Sigmoid colon (tissue), 7 donors: ENCODE results near the gene TINAG. TPM values are rescaled to one million over a fixed set of nuclear protein-coding genes. Genes with fewer than 3 reads are reported as not detected.

Source experiments
- DNase-seq: peaks from one replicate; pipeline ENCODE4 v3.0.0-alpha.2; 2019
- H3K27ac ChIP-seq, 4 donors: fragments of 200-600 bp; sonication (generic); one replicate each; pipeline ENCODE4 v1.5.1; 2016 to 2019; ENCODE audit warnings: mild to moderate bottlenecking in 1 of 4
- H3K27me3 ChIP-seq, 3 donors: fragments of 200-600 bp; sonication (generic); one replicate each; pipeline ENCODE4 v1.5.1; 2019; ENCODE audit warnings: mild to moderate bottlenecking in 1 of 3
- H3K36me3 ChIP-seq, 4 donors: fragments of 200-600 bp; sonication (generic); one replicate each; pipeline ENCODE4 v1.5.1; 2016 to 2019
- H3K4me1 ChIP-seq, 4 donors: fragments of 200-600 bp; sonication (generic); one replicate each; pipeline ENCODE4 v1.5.1; 2017 to 2019
- H3K4me3 ChIP-seq, 4 donors: fragments of 200-600 bp; sonication (generic); one replicate each; pipeline ENCODE4 v1.5.1; 2017 to 2019; ENCODE audit warnings: mild to moderate bottlenecking in 2 of 4, moderate library complexity in 1 of 4
- H3K9me3 ChIP-seq, 4 donors: fragments of 200-600 bp in 3 of 4; sonication (generic) in 3 of 4; one replicate each; pipeline versions ENCODE4 v1.5.1 to v1.6.1; 2013 to 2019
- EP300 ChIP-seq, 4 donors: sonication (generic); formaldehyde crosslinking; IDR thresholded peaks; one replicate each; pipeline ENCODE4 v1.6.1; 2017; ENCODE audit warnings: antibody characterized with exemption in 4 of 4
- POLR2A ChIP-seq, 2 donors: fragments of 450-650 bp; IDR thresholded peaks; one replicate each; pipeline ENCODE4 v1.6.1; 2016; ENCODE audit warnings: antibody characterized with exemption in 2 of 2, mild to moderate bottlenecking in 2 of 2, moderate library complexity in 2 of 2
- POLR2AphosphoS5 ChIP-seq, 4 donors: sonication (generic); formaldehyde crosslinking; IDR thresholded peaks; one replicate each; pipeline ENCODE4 v1.6.1; 2017; ENCODE audit warnings: antibody characterized with exemption in 4 of 4
- WGBS, 2 donors: extraction: QIAGEN DNeasy Blood & Tissue Kit; methylation state at CpG; one replicate each; pipeline ENCODE4 v1.1.7; 2013; 5-methylcytosine and 5-hydroxymethylcytosine counted together
- intact Hi-C: fragments of 100-400 bp; cut with DNase I; formaldehyde crosslinking; loops from one replicate; pipeline ENCODE4 v1.15.1; 2023
- polyA plus RNA-seq, 3 donors: library from polyadenylated mRNA; stranded (reverse); fragments of 200-250 nt; gene quantifications; one replicate each; pipeline ENCODE4 v1.2.3, GENCODE V29; 2013
- total RNA-seq, 4 donors: library from RNA; depleted of rRNA; stranded (reverse); fragments of >200 nt; gene quantifications; one replicate each; pipeline ENCODE4 v1.1.0, GENCODE V29; 2016
- TF ChIP-seq, protein P1 (sequence below), 4 experiments: fragments of 450-650 bp in 3 of 4; fragments of 200-600 bp in 1 of 4; IDR thresholded peaks; one replicate each; pipeline ENCODE4 v1.5.1; 2016 to 2019; ENCODE audit warnings: antibody characterized with exemption in 4 of 4, mild to moderate bottlenecking in 3 of 4, moderate library complexity in 2 of 4
- donor health status: healthy with polysubstance abuse.
- donor health status: Bipolar disorder and iron deficiency.
- donor health status: healthy.

TINAG gene
- total and polyA plus RNA-seq, 7 donors = 16.9 to 19.8 (median 17.2) TPM; not detected in 4

DNA sequence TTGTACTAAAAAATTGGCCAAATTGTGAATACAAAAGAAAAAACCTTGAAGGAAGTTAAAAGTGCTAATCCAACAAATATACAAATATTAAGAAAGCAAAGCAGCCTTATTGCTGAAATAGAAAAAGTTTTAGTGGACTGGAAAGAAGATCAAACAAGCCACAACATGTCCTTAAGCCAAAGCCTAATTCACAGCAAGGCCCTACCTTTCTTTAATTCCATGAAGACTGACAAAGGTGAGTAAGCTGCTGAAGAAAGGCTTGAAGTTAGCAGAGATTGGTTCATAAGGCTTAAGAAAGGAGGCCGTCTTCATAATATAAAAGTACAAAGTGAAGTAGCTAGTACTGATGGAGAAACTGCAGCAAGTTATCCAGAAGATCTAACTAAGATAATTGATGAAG is 53.5 kb downstream of the TINAG start:
- H3K27me3 ChIP-seq = no peaks in the 10 kb centered on the region
- intact Hi-C loops = no loop called here
- no peaks in the 10 kb centered on the region for H3K9me3 ChIP-seq
- TF ChIP-seq EP300 (IDR thresholded peaks at IDR 0.05) (no peak), POLR2A (IDR thresholded peaks at IDR 0.05) (no peak), POLR2AphosphoS5 (IDR thresholded peaks at IDR 0.05) (no peak)
- TF ChIP-seq, protein P1, sequence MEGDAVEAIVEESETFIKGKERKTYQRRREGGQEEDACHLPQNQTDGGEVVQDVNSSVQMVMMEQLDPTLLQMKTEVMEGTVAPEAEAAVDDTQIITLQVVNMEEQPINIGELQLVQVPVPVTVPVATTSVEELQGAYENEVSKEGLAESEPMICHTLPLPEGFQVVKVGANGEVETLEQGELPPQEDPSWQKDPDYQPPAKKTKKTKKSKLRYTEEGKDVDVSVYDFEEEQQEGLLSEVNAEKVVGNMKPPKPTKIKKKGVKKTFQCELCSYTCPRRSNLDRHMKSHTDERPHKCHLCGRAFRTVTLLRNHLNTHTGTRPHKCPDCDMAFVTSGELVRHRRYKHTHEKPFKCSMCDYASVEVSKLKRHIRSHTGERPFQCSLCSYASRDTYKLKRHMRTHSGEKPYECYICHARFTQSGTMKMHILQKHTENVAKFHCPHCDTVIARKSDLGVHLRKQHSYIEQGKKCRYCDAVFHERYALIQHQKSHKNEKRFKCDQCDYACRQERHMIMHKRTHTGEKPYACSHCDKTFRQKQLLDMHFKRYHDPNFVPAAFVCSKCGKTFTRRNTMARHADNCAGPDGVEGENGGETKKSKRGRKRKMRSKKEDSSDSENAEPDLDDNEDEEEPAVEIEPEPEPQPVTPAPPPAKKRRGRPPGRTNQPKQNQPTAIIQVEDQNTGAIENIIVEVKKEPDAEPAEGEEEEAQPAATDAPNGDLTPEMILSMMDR (IDR thresholded peaks at IDR 0.05) = no peak
- no peaks in the 10 kb centered on the region for H3K36me3 ChIP-seq
- no peak for DNase-seq
- H3K4me1 ChIP-seq = no peaks in the 10 kb centered on the region
- no peak overlapping the region for H3K4me3 ChIP-seq
- no peak overlapping the region for H3K27ac ChIP-seq
- WGBS, 2 donors = 96% methylated on average over 1 of the region's 1 CpG

DNA sequence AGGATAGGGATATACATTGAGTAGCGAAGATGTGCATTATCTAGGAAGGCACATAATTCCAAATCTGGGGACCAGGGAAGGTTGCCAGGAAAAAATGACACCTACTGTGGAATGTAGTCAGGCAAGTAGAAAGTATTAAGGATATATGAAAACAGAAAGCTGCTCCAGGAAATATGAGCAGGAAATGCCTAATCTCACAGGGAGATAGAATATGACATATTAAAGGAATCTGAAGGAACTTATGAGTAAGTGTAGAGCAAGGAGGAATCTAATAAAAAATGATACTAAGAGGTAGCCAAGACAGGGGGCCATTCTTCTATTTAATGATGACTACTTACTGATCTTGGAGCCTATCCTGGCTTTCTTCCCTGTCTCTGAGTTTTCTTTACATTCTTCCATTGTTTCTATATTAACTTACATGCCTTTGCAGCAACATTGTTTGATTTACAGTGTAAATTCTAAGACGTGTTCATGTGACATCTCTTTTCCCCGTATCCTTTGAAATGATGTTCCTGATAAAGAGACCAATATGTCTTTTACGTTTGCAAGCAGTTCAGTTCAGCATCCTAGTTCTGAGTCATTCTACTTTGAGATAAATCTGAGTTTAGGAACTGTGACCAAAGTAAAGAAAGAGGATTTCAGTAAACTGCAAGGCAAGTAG is 58.6 kb downstream of the TINAG start:
- no peaks in the 10 kb centered on the region for H3K36me3 ChIP-seq
- no peak overlapping the region for H3K4me3 ChIP-seq
- H3K27me3 ChIP-seq = no peaks in the 10 kb centered on the region
- H3K27ac ChIP-seq = no peak overlapping the region
- TF ChIP-seq POLR2AphosphoS5 (IDR thresholded peaks at IDR 0.05) = no peak
- TF ChIP-seq, protein P1 (IDR thresholded peaks at IDR 0.05) = no peak
- TF ChIP-seq EP300 (IDR thresholded peaks at IDR 0.05) = no peak
- TF ChIP-seq POLR2A (IDR thresholded peaks at IDR 0.05) = no peak
- H3K4me1 ChIP-seq = no peaks in the 10 kb centered on the region
- no peak for DNase-seq
- no peaks in the 10 kb centered on the region for H3K9me3 ChIP-seq
- WGBS, 2 donors = 79 to 81% methylated on average over 4 of the region's 4 CpGs
- intact Hi-C loops = no loop called here

DNA sequence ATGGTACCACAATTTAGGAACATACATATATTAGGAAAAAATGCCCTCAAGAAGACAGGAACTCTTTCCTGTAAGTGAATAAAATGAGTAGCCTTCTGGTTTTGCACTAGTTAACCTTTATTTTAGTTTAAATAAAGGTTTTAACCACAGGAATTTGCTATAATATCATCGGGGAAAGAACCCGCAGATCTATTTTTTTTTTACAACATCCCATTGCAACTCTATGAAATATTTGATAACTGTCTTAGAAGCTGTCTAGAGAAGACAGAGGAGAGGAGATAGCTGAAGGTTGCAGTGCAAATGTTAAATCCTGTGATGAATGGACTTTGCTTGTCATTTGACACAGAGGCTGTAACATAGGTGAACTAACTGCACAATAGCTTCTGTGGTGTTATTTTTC is 69.5 kb downstream of the TINAG start:
- no peaks in the 10 kb centered on the region for H3K27me3 ChIP-seq
- H3K4me1 ChIP-seq = no peaks in the 10 kb centered on the region
- intact Hi-C loops = no loop called here
- no peak for TF ChIP-seq POLR2A (IDR thresholded peaks at IDR 0.05)
- no peak for TF ChIP-seq EP300 (IDR thresholded peaks at IDR 0.05)
- TF ChIP-seq, protein P1 (IDR thresholded peaks at IDR 0.05) = no peak
- TF ChIP-seq POLR2AphosphoS5 (IDR thresholded peaks at IDR 0.05) = no peak
- H3K36me3 ChIP-seq = no peaks in the 10 kb centered on the region
- H3K4me3 ChIP-seq = no peak overlapping the region
- no peak overlapping the region for H3K27ac ChIP-seq
- 77 to 88% methylated on average over 2 of the region's 2 CpGs for WGBS, 2 donors
- DNase-seq = no peak
- H3K9me3 ChIP-seq = no peaks in the 10 kb centered on the region

DNA sequence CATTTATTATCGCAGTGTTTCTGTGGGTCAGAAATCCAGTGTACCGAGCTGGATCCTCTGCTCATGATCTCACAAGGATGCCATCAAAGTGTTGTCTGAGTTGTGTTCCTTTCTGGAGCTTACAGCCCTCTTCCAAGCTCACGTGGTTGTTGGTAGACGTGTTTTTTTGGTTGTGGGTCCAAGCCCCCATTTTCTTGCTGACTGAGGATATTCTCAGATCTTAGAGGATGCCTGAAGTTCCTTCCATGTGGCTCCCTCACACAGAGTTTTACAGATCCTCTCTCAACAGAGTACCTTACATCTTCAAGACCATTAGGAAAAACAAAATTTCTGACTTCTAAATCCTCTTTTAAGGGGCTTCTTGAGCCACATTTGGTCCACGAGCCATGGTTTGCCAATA is 78.1 kb downstream of the TINAG start:
- no peak for DNase-seq
- Histone ChIP-seq H3K27ac (no peak overlapping the region), H3K4me3 (no peak overlapping the region), H3K36me3 (no peaks in the 10 kb centered on the region), H3K4me1 (no peaks in the 10 kb centered on the region), H3K9me3 (no peaks in the 10 kb centered on the region), H3K27me3 (no peaks in the 10 kb centered on the region)
- intact Hi-C loops = no loop called here
- 93% methylated on average over 5 of the region's 5 CpGs for WGBS, 2 donors
- TF ChIP-seq, protein P1 (IDR thresholded peaks at IDR 0.05) = no peak

DNA sequence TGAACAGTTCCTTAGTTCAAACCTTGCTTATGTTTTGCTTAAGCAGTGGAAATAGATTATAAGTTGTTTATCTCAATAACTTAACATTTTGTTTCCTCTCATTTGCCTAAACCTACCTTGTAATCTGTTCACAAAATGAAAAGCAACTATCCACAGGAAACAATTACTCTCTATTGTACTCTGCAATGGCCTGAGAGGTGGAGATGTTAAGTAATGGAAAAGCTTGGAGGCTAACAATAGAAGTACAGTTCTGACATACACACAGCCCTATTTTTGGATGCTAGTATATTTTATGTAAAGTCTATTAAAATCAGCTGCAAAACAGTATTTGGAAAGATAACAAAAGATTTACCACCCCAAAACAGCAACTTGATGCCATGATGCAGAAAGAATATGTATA is 82.1 kb downstream of the TINAG start:
- no peak overlapping the region for H3K27ac ChIP-seq
- no peak overlapping the region for H3K4me3 ChIP-seq
- no peaks in the 10 kb centered on the region for H3K36me3 ChIP-seq
- DNase-seq = no peak
- H3K27me3 ChIP-seq = no peaks in the 10 kb centered on the region
- TF ChIP-seq EP300 (IDR thresholded peaks at IDR 0.05) (no peak), POLR2AphosphoS5 (IDR thresholded peaks at IDR 0.05) (no peak), POLR2A (IDR thresholded peaks at IDR 0.05) (no peak)
- TF ChIP-seq, protein P1 (IDR thresholded peaks at IDR 0.05) = no peak
- H3K4me1 ChIP-seq = no peaks in the 10 kb centered on the region
- no peaks in the 10 kb centered on the region for H3K9me3 ChIP-seq
- intact Hi-C loops = no loop called here
